HL-60 (cell line): ENCODE results near the gene WDR33.

Experiments used
- DNase-seq, 2 experiments: peaks; one replicate each; pipeline ENCODE4 v3.0.0-alpha.2; 2010 to 2020; ENCODE audit warnings: low read depth in 1 of 2, low spot score in 1 of 2
- H3K27ac ChIP-seq: fragments of 250-450 bp; sonication (Bioruptor Pico); replicated peaks from 2 replicates; pipeline ENCODE4 v1.5.1; 2020; ENCODE audit warnings: mild to moderate bottlenecking, moderate library complexity
- H3K27me3 ChIP-seq: fragments of 250-450 bp; sonication (Bioruptor Pico); 2 replicates; pipeline ENCODE4 v1.5.1; 2021; ENCODE audit warnings: mild to moderate bottlenecking, moderate library complexity; ENCODE audit not compliant: insufficient read depth, poor library complexity, severe bottlenecking
- H3K4me3 ChIP-seq: replicated peaks from 2 replicates; pipeline ENCODE4 v1.5.1; 2011; ENCODE audit warnings: mild to moderate bottlenecking, control low read depth, low read length; ENCODE audit not compliant: insufficient read depth
- GABPA ChIP-seq: IDR thresholded peaks from 2 replicates; pipeline ENCODE4 v1.6.1; 2012; ENCODE audit warnings: low read depth
- POLR2AphosphoS5 ChIP-seq: IDR thresholded peaks from 2 replicates; pipeline ENCODE4 v1.6.1; 2012; ENCODE audit warnings: low read depth
- SPI1 ChIP-seq: IDR thresholded peaks from 2 replicates; pipeline ENCODE4 v1.6.1; 2012; ENCODE audit warnings: low read depth, mild to moderate bottlenecking, borderline replicate concordance
- TF ChIP-seq, protein P1 (sequence below): IDR thresholded peaks from 2 replicates; pipeline ENCODE4 v1.6.1; 2012; ENCODE audit warnings: low read depth; ENCODE audit not compliant: insufficient replicate concordance
- TF ChIP-seq, protein P2 (sequence below): IDR thresholded peaks from one replicate; pipeline ENCODE4 v1.5.1; 2011; ENCODE audit warnings: low read length, control low read depth, inconsistent platforms; ENCODE audit not compliant: insufficient read depth

The WDR33 gene

DNA sequence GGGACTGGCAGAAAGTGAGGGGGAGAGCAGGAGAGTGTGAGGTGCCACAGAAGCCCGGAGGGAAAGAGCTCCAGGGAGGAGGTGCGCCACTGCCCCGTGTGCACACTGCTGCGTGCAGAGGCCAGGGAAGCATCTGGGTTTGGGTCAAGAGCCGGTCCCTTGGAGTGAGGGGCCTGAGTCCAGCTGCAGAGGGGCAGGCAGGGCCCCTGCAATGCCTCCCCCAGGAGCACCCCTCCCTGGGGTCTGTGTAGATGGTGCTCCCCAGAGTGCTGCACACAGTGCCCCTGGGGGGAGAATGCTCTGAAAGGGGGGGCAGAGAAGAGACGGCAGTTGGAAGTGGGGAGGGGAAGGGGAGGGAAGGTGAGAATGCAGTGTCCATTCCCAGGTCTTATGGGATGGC lies 132.0 kb downstream of the WDR33 start:
- H3K27ac ChIP-seq = no peak overlapping the region
- no peak overlapping the region for H3K4me3 ChIP-seq
- no peak for DNase-seq
- TF ChIP-seq GABPA (no peak), SPI1 (no peak), POLR2AphosphoS5 (no peak)
- TF ChIP-seq, protein P1, sequence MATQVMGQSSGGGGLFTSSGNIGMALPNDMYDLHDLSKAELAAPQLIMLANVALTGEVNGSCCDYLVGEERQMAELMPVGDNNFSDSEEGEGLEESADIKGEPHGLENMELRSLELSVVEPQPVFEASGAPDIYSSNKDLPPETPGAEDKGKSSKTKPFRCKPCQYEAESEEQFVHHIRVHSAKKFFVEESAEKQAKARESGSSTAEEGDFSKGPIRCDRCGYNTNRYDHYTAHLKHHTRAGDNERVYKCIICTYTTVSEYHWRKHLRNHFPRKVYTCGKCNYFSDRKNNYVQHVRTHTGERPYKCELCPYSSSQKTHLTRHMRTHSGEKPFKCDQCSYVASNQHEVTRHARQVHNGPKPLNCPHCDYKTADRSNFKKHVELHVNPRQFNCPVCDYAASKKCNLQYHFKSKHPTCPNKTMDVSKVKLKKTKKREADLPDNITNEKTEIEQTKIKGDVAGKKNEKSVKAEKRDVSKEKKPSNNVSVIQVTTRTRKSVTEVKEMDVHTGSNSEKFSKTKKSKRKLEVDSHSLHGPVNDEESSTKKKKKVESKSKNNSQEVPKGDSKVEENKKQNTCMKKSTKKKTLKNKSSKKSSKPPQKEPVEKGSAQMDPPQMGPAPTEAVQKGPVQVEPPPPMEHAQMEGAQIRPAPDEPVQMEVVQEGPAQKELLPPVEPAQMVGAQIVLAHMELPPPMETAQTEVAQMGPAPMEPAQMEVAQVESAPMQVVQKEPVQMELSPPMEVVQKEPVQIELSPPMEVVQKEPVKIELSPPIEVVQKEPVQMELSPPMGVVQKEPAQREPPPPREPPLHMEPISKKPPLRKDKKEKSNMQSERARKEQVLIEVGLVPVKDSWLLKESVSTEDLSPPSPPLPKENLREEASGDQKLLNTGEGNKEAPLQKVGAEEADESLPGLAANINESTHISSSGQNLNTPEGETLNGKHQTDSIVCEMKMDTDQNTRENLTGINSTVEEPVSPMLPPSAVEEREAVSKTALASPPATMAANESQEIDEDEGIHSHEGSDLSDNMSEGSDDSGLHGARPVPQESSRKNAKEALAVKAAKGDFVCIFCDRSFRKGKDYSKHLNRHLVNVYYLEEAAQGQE = no peak
- TF ChIP-seq, protein P2, sequence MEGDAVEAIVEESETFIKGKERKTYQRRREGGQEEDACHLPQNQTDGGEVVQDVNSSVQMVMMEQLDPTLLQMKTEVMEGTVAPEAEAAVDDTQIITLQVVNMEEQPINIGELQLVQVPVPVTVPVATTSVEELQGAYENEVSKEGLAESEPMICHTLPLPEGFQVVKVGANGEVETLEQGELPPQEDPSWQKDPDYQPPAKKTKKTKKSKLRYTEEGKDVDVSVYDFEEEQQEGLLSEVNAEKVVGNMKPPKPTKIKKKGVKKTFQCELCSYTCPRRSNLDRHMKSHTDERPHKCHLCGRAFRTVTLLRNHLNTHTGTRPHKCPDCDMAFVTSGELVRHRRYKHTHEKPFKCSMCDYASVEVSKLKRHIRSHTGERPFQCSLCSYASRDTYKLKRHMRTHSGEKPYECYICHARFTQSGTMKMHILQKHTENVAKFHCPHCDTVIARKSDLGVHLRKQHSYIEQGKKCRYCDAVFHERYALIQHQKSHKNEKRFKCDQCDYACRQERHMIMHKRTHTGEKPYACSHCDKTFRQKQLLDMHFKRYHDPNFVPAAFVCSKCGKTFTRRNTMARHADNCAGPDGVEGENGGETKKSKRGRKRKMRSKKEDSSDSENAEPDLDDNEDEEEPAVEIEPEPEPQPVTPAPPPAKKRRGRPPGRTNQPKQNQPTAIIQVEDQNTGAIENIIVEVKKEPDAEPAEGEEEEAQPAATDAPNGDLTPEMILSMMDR = no peak
- H3K27me3 ChIP-seq = peaks cover 24% of the 10 kb centered on the region

DNA sequence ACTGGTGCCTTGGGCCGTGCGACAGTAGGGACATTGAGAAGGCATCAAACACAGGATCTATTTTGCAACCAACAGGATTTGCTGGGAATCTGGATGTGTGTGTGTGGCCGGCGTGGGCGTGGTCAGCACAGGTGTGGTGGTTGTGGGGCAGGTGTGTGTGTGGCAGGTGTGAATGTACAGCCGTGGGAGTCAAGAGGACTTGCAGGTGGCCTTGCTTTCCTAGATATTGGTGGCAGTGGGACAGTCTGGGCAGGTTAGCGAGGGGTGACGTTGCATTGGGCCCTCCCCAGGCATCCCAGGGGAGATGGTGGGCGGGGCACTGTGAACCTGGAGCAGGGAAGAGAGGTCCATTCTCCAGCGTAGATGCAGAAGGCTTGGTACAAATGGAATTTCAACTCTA lies 132.4 kb downstream of the WDR33 start:
- no peak overlapping the region for H3K27ac ChIP-seq
- TF ChIP-seq SPI1 (no peak), POLR2AphosphoS5 (no peak), GABPA (no peak)
- TF ChIP-seq, protein P2 = no peak
- TF ChIP-seq, protein P1 = no peak
- DNase-seq = no peak
- H3K27me3 ChIP-seq = peaks cover 28% of the 10 kb centered on the region
- no peak overlapping the region for H3K4me3 ChIP-seq

DNA sequence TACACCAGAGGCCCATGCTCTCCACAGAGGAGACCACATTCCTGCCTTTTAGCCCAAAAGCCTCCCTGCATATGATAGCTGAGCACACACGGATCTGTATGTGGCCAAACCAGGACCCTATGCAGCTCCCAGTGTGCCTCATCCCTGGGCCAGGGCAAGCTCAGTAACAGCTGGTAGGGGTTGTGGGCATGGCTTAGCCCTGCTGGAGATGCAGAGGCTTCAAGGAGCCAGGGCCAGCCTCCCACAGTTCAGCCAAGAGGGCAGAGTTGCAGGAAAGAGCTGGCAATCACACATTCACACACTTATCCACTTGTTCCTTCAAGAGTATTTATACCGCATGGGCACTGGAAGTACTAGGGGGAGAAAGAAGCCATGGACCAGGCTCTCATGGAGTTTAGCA lies 134.1 kb downstream of the WDR33 start:
- no peak for TF ChIP-seq SPI1
- no peak for TF ChIP-seq POLR2AphosphoS5
- no peak for TF ChIP-seq GABPA
- TF ChIP-seq, protein P2 = no peak
- TF ChIP-seq, protein P1 = no peak
- no peak for DNase-seq
- H3K4me3 ChIP-seq = no peak overlapping the region
- no peak overlapping the region for H3K27ac ChIP-seq
- H3K27me3 ChIP-seq = peaks cover 32% of the 10 kb centered on the region
